Measurements from ENCODE around the gene BLOC1S3.

- TF ChIP-seq ESRRG (CRISPR knock-in tag; IDR thresholded peaks at IDR 0.05) (no peak), POU6F1 (CRISPR knock-in tag; IDR thresholded peaks at IDR 0.05; ENCODE audit: borderline replicate concordance, low read depth) (no peak), CREB5 (CRISPR knock-in tag; IDR thresholded peaks at IDR 0.05; ENCODE audit: low read depth) (no peak), ARNTL (CRISPR knock-in tag; IDR thresholded peaks at IDR 0.05; ENCODE audit: borderline replicate concordance, low read depth) (no peak), SNAI2 (CRISPR knock-in tag; IDR thresholded peaks at IDR 0.05) (no peak), CSRNP3 (CRISPR knock-in tag; IDR thresholded peaks at IDR 0.05) (no peak)
Observed at GRCh38 chr19:45150180-45150579, 28.4 kb upstream of the BLOC1S3 start.
